ENCODE measurements around the gene CLEC6A. TPM values are rescaled to one million over a fixed set of nuclear protein-coding genes. Genes with fewer than 3 reads are reported as not detected.

The CLEC6A gene
- total RNA-seq, 1 donor from 2014 or later = under 0.01 TPM

DNA sequence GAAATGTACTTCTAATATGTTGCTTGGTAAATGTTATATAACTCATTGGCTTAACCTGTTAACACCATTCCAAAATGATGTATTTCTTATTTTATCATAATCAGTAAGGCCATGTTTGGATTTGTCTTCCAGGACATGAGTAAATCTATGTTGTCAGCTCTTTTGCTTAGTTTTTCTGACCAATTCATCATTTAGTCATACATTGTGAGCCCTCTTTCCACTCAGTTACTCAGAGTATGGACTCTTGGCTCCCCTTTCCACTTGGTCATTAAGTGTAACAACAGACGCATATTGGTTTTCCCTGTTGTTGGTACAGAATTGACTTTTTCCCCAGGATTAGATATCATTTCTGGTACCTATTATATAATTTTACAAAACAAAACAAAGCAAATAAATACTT is 48.6 kb downstream of the CLEC6A start:
- Histone ChIP-seq H3K27me3 (ENCODE audit: control insufficient read depth, insufficient read depth, low read length) (no peaks in the 10 kb centered on the region), H3K4me3 (ENCODE audit: low read depth, low read length) (no peak overlapping the region), H3K36me3 (ENCODE audit: control insufficient read depth, insufficient read depth, low read length) (no peaks in the 10 kb centered on the region)
- peak; percentile 72 for DNase-seq (ENCODE audit: low read depth)
- TF ChIP-seq, protein P1, sequence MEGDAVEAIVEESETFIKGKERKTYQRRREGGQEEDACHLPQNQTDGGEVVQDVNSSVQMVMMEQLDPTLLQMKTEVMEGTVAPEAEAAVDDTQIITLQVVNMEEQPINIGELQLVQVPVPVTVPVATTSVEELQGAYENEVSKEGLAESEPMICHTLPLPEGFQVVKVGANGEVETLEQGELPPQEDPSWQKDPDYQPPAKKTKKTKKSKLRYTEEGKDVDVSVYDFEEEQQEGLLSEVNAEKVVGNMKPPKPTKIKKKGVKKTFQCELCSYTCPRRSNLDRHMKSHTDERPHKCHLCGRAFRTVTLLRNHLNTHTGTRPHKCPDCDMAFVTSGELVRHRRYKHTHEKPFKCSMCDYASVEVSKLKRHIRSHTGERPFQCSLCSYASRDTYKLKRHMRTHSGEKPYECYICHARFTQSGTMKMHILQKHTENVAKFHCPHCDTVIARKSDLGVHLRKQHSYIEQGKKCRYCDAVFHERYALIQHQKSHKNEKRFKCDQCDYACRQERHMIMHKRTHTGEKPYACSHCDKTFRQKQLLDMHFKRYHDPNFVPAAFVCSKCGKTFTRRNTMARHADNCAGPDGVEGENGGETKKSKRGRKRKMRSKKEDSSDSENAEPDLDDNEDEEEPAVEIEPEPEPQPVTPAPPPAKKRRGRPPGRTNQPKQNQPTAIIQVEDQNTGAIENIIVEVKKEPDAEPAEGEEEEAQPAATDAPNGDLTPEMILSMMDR (IDR thresholded peaks at IDR 0.05; ENCODE audit: insufficient read depth, low read length, severe bottlenecking) = no peak
- no peak for FAIRE-seq

DNA sequence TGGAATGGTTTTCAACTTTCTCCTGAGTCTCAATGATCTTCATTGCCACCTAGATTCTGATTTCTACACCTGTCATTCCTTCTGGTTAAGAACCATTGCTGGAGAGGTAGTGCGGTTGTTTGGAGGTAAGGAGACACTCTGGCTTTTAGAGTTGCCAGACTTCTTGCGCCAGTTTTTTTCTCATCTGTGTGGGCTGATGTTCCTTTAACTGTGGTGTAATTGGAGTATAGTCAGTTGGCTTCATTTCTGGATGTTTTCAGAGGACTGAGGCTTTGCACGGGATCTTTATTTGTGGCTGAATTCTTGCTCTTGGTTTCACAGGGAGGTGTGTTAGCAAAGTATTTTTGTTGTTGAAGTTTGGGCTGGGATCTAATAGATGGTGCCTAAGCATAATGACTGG is 51.8 kb downstream of the CLEC6A start:
- Histone ChIP-seq H3K27me3 (ENCODE audit: control insufficient read depth, insufficient read depth, low read length) (no peaks in the 10 kb centered on the region), H3K36me3 (ENCODE audit: control insufficient read depth, insufficient read depth, low read length) (no peaks in the 10 kb centered on the region), H3K4me3 (ENCODE audit: low read depth, low read length) (no peak overlapping the region)
- no peak for DNase-seq (ENCODE audit: low read depth)
- TF ChIP-seq, protein P1 (IDR thresholded peaks at IDR 0.05; ENCODE audit: insufficient read depth, low read length, severe bottlenecking) = no peak
- FAIRE-seq = no peak

DNA sequence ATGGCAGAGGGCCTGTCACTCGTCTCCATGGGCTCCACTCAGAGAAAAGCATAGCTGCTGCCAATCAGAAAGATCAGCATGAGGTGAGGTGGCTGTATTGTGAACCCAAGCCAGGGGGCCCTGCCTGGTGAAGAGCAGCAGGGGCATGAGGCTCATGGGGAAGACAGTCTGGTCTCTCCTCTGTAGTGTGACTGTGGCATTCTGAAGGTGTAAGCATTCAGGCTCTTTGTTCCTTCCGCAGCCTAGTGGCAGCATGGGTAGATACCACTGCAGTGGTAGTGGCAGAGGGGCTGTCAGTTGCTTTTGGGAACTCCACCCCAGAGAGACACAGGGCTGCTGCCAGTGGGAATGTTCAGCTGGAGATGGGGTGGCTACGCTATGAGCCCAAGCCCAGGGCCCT is 52.5 kb downstream of the CLEC6A start:
- DNase-seq (ENCODE audit: low read depth) = no peak
- TF ChIP-seq, protein P1 (IDR thresholded peaks at IDR 0.05; ENCODE audit: insufficient read depth, low read length, severe bottlenecking) = no peak
- H3K36me3 ChIP-seq (ENCODE audit: control insufficient read depth, insufficient read depth, low read length) = no peaks in the 10 kb centered on the region
- H3K27me3 ChIP-seq (ENCODE audit: control insufficient read depth, insufficient read depth, low read length) = no peaks in the 10 kb centered on the region
- no peak for FAIRE-seq
- H3K4me3 ChIP-seq (ENCODE audit: low read depth, low read length) = no peak overlapping the region

DNA sequence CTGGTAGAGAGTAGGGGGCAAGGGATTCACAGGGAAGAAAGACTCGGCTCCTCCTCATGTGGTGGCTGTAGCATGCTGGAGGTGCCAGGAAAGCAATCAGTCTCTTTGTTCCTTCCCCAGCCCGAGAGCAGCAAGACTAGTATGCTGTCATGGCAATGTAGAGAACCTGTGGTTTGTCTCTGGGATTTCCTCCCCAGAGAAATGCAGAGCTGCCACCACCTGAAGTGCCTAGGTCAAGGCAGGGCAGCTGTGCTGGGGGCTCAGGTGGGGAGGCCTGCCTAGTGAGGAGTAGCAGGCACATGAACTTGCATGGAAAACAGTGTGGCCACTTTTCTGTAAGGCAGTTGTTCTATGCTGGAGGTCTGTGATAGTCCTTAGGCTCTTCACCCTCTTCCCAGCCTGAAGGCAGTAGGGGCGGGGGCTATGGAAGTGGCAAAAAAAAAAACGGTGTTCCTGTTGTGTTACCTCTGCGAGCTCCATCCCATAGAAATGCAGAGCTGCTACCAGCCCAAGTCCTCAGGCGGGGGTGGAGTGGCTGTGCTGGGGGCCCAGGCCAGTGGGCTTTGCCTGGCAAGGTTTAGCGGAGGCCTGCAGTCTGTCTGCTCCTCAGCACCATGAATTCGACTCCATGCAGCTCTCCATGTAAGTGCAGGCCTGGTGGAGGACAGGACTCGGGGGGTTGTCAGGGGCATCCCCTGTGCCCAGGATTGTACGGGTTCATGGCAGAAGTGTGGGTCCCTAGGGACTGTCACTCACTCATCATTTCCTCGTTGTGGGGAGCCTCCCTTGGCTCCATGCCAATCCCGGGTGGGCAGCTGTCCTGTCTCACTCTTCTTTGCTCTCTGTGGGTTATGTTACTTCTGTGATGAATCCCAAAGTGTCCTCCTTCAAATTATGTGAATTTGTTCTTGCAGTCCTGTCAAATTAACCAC is 53.4 kb downstream of the CLEC6A start:
- TF ChIP-seq, protein P1 (IDR thresholded peaks at IDR 0.05; ENCODE audit: insufficient read depth, low read length, severe bottlenecking) = no peak
- no peak overlapping the region for H3K4me3 ChIP-seq (ENCODE audit: low read depth, low read length)
- no peak for DNase-seq (ENCODE audit: low read depth)
- no peaks in the 10 kb centered on the region for H3K27me3 ChIP-seq (ENCODE audit: control insufficient read depth, insufficient read depth, low read length)
- no peak for FAIRE-seq
- H3K36me3 ChIP-seq (ENCODE audit: control insufficient read depth, insufficient read depth, low read length) = no peaks in the 10 kb centered on the region

DNA sequence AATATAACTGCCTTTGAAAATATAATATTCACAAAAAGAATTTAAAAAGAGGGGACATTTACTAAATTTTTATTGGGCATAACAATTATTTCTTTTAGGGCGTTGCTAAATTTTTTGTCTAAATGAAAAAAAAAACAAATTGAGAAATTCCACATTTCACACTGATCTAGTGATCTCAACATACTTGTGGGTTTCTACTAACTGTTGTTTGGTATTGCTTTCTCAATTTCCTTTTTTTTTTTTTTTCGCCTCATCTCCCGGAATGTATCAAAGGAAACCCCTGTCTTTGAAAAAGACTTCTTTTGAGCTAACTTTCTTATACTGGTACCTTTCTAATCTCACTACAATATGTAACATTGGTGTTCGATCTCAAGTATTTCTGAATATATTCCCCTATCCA is 57.5 kb downstream of the CLEC6A start, which contains the start of gene CLEC4D:
Gene CLEC4D, plus strand, starts transcription at position 248 of the 400 bp plus-strand sequence. CDS start 230 bp downstream, outside the sequence.
- Histone ChIP-seq H3K4me3 (ENCODE audit: low read depth, low read length) (no peak within 1 kb of the TSS), H3K36me3 (ENCODE audit: control insufficient read depth, insufficient read depth, low read length) (no peaks in the 10 kb centered on the region), H3K27me3 (ENCODE audit: control insufficient read depth, insufficient read depth, low read length) (no peaks in the 10 kb centered on the region)
- no peak for DNase-seq (ENCODE audit: low read depth)
- FAIRE-seq = no peak
- TF ChIP-seq, protein P1 (IDR thresholded peaks at IDR 0.05; ENCODE audit: insufficient read depth, low read length, severe bottlenecking) = no peak

Measured in bronchial epithelial cell (primary cell).